Adrenal gland (tissue), 5 donors: Measurements from ENCODE around the gene UGCG.

Experiments used
- CTCF ChIP-seq, 6 experiments: fragments of 450-650 bp in 4 of 6; fragments of 200-600 bp in 2 of 6; sonication (generic) in 1 of 6; IDR thresholded peaks; 1 replicate in 5 of 6; 2 replicates in 1 of 6; pipeline versions ENCODE4 v1.5.1 to v1.8.0; 2016 to 2021; ENCODE audit warnings: antibody characterized with exemption in 6 of 6, mild to moderate bottlenecking in 2 of 6, moderate library complexity in 1 of 6
- POLR2A ChIP-seq, 2 donors: fragments of 450-650 bp; IDR thresholded peaks; one replicate each; pipeline ENCODE4 v1.6.1; 2017; ENCODE audit warnings: antibody characterized with exemption in 2 of 2, mild to moderate bottlenecking in 2 of 2, moderate library complexity in 1 of 2
- donor health status: DM: no; HTN: no; CAD: no.

- no peak for TF ChIP-seq CTCF (IDR thresholded peaks at IDR 0.05)
- TF ChIP-seq POLR2A (IDR thresholded peaks at IDR 0.05), result no peak
Measured at GRCh38 chr9:111902391-111903139, 6.0 kb downstream of the UGCG start.
